HL-60 (cell line): ENCODE measurements around the gene SP3.

ENCODE experiments used
- DNase-seq, 2 experiments: peaks; one replicate each; pipeline ENCODE4 v3.0.0-alpha.2; 2010 to 2020; ENCODE audit warnings: low read depth in 1 of 2, low spot score in 1 of 2
- H3K27ac ChIP-seq: fragments of 250-450 bp; sonication (Bioruptor Pico); replicated peaks from 2 replicates; pipeline ENCODE4 v1.5.1; 2020; ENCODE audit warnings: mild to moderate bottlenecking, moderate library complexity
- H3K27me3 ChIP-seq: fragments of 250-450 bp; sonication (Bioruptor Pico); 2 replicates; pipeline ENCODE4 v1.5.1; 2021; ENCODE audit warnings: mild to moderate bottlenecking, moderate library complexity; ENCODE audit not compliant: insufficient read depth, poor library complexity, severe bottlenecking
- H3K4me3 ChIP-seq: replicated peaks from 2 replicates; pipeline ENCODE4 v1.5.1; 2011; ENCODE audit warnings: mild to moderate bottlenecking, control low read depth, low read length; ENCODE audit not compliant: insufficient read depth
- CTCF ChIP-seq: IDR thresholded peaks from one replicate; pipeline ENCODE4 v1.5.1; 2011; ENCODE audit warnings: low read length, control low read depth, inconsistent platforms; ENCODE audit not compliant: insufficient read depth
- GABPA ChIP-seq: IDR thresholded peaks from 2 replicates; pipeline ENCODE4 v1.6.1; 2012; ENCODE audit warnings: low read depth
- POLR2AphosphoS5 ChIP-seq: IDR thresholded peaks from 2 replicates; pipeline ENCODE4 v1.6.1; 2012; ENCODE audit warnings: low read depth
- REST ChIP-seq: IDR thresholded peaks from 2 replicates; pipeline ENCODE4 v1.6.1; 2012; ENCODE audit warnings: low read depth; ENCODE audit not compliant: insufficient replicate concordance
- SPI1 ChIP-seq: IDR thresholded peaks from 2 replicates; pipeline ENCODE4 v1.6.1; 2012; ENCODE audit warnings: low read depth, mild to moderate bottlenecking, borderline replicate concordance

Gene SP3

GRCh38 chr2:173959909-173960308, 5.3 kb downstream of the SP3 start:
- Histone ChIP-seq H3K4me3 (no peak overlapping the region), H3K27ac (no peak overlapping the region), H3K27me3 (no peaks in the 10 kb centered on the region)
- no peak for DNase-seq
- no peak for TF ChIP-seq GABPA
- TF ChIP-seq CTCF, result no peak
- no peak for TF ChIP-seq REST
- no peak for TF ChIP-seq POLR2AphosphoS5
- TF ChIP-seq SPI1, result no peak

GRCh38 chr2:173959358-173959884, 5.8 kb downstream of the SP3 start:
- Histone ChIP-seq H3K27me3 (no peaks in the 10 kb centered on the region), H3K27ac (no peak overlapping the region), H3K4me3 (no peak overlapping the region)
- DNase-seq, result no peak
- no peak for TF ChIP-seq CTCF
- TF ChIP-seq REST, result no peak
- TF ChIP-seq GABPA, result no peak
- no peak for TF ChIP-seq POLR2AphosphoS5
- no peak for TF ChIP-seq SPI1

GRCh38 chr2:173958198-173958846, 6.9 kb downstream of the SP3 start:
- Histone ChIP-seq H3K27me3 (no peaks in the 10 kb centered on the region), H3K27ac (no peak overlapping the region), H3K4me3 (no peak overlapping the region)
- no peak for TF ChIP-seq REST
- TF ChIP-seq SPI1, result no peak
- no peak for TF ChIP-seq POLR2AphosphoS5
- TF ChIP-seq CTCF, result no peak
- no peak for TF ChIP-seq GABPA
- no peak for DNase-seq
